GM12874 (cell line): ENCODE measurements around the gene NCOA3.

Source experiments
- TF ChIP-seq, protein P1 (sequence below): IDR thresholded peaks from 2 replicates; pipeline ENCODE4 v1.5.1; 2011; ENCODE audit warnings: low read depth, mild to moderate bottlenecking, control low read depth, low read length, moderate library complexity; ENCODE audit not compliant: insufficient read depth

The NCOA3 gene

DNA sequence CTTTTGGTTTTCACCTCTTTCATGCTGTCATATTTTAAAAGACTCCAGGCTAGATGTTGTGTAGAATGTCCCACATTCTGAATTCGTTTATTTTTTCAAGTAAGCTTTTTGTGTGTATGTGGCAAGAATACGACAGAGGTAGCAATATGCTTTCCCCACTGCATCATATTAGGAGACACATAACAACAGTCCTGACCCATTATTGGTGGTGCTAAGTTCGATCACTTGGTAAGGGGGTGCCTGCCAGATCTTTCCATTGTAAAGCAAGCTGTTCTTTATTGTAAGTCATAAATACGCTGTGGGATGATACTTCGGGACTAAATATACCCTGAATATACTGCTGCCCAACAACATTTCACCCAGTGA lies 588 bp upstream of the NCOA3 start:
- TF ChIP-seq, protein P1, sequence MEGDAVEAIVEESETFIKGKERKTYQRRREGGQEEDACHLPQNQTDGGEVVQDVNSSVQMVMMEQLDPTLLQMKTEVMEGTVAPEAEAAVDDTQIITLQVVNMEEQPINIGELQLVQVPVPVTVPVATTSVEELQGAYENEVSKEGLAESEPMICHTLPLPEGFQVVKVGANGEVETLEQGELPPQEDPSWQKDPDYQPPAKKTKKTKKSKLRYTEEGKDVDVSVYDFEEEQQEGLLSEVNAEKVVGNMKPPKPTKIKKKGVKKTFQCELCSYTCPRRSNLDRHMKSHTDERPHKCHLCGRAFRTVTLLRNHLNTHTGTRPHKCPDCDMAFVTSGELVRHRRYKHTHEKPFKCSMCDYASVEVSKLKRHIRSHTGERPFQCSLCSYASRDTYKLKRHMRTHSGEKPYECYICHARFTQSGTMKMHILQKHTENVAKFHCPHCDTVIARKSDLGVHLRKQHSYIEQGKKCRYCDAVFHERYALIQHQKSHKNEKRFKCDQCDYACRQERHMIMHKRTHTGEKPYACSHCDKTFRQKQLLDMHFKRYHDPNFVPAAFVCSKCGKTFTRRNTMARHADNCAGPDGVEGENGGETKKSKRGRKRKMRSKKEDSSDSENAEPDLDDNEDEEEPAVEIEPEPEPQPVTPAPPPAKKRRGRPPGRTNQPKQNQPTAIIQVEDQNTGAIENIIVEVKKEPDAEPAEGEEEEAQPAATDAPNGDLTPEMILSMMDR, result no peak

- TF ChIP-seq, protein P1, result no peak
Observed at GRCh38 chr20:47502271-47503239, 868 bp downstream of the NCOA3 start.

GRCh38 chr20:47503685-47504084 lies 2.0 kb downstream of the NCOA3 start:
- TF ChIP-seq, protein P1, result no peak

DNA sequence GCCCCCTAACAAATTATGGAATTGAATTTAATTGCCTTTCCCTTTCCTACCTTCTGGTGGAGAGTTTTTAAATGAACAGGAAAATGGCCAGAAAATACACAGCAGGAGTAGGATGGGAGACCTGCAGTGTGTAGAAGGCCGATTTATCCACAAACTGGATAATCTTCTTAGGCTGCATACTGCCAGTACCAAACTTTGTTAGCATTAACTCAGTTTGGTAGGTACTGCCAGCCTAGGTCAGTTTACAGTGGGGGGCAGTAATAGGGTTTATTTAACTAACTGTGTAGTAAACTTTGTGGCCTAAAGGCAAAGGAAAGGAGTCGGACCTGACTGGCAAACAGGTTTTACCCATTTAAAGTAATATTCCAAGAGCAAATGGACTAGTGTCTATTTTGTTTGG lies 4.6 kb downstream of the NCOA3 start:
- TF ChIP-seq, protein P1, result no peak

GRCh38 chr20:47506850-47507249 lies 5.2 kb downstream of the NCOA3 start:
- TF ChIP-seq, protein P1, result no peak

DNA sequence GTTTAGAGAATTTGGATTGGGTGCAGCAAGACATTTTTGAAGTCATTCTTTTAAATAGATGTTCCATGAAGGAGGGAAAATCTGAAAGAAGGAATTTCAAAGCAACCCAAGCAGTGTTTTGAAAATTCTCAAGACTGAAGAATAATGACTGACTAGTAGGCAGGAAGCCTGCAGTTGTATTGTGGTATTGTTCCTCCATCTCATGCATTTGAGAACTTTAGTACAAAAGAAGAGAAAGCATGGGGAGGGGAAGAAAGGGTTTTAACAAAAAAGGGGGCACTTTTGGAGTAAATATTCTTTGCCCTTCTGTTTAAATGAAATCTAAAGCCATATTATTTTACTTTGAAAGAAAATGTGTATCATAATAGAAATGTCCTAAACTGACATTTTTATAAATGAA lies 6.6 kb downstream of the NCOA3 start:
- TF ChIP-seq, protein P1, result no peak

GRCh38 chr20:47509104-47509661 lies 7.5 kb downstream of the NCOA3 start:
- TF ChIP-seq, protein P1, result no peak
